Sigmoid colon (tissue), 4 donors: ENCODE data around the gene VAV3.

ENCODE experiments used
- CTCF ChIP-seq, 4 experiments: fragments of 450-650 bp in 3 of 4; fragments of 200-600 bp in 1 of 4; IDR thresholded peaks; one replicate each; pipeline ENCODE4 v1.5.1; 2016 to 2019; ENCODE audit warnings: antibody characterized with exemption in 4 of 4, mild to moderate bottlenecking in 3 of 4, moderate library complexity in 2 of 4
- POLR2A ChIP-seq, 2 donors: fragments of 450-650 bp; IDR thresholded peaks; one replicate each; pipeline ENCODE4 v1.6.1; 2016; ENCODE audit warnings: antibody characterized with exemption in 2 of 2, mild to moderate bottlenecking in 2 of 2, moderate library complexity in 2 of 2
- POLR2AphosphoS5 ChIP-seq, 4 donors: sonication (generic); formaldehyde crosslinking; IDR thresholded peaks; one replicate each; pipeline ENCODE4 v1.6.1; 2017; ENCODE audit warnings: antibody characterized with exemption in 4 of 4

GRCh38 chr1:107838056-107838455 lies 126.9 kb downstream of the VAV3 start:
- TF ChIP-seq POLR2AphosphoS5 (IDR thresholded peaks at IDR 0.05) (no peak), POLR2A (IDR thresholded peaks at IDR 0.05) (no peak), CTCF (IDR thresholded peaks at IDR 0.05) (no peak)
